Glutamatergic neuron (in vitro differentiated cells): Measurements from ENCODE around the gene CYB5RL. TPM values are rescaled to one million over a fixed set of nuclear protein-coding genes. Genes with fewer than 3 reads are reported as not detected.
A peak's percentile ranks its signal among the peaks of the same experiment; 100 is the strongest.
"Not testable (repeated sequence)": the region's sequence is repeated elsewhere in the genome, so short reads cannot be mapped to it uniquely, and the experiment has no call there.

Experiments used
- DNase-seq: peaks from one replicate; pipeline ENCODE4 v3.0.0; 2022
- H3K27ac Mint-ChIP-seq: one replicate; pipeline ENCODE4 v1.8.0; 2020; ENCODE audit warnings: mild to moderate bottlenecking, mixed read lengths, inconsistent platforms; ENCODE audit not compliant: unreplicated experiment
- H3K27me3 Mint-ChIP-seq: one replicate; pipeline ENCODE4 v1.8.0; 2020; ENCODE audit warnings: mild to moderate bottlenecking, moderate library complexity, mixed read lengths, inconsistent platforms; ENCODE audit not compliant: unreplicated experiment
- H3K36me3 Mint-ChIP-seq: one replicate; pipeline ENCODE4 v1.8.0; 2020; ENCODE audit warnings: mild to moderate bottlenecking, mixed read lengths, inconsistent platforms; ENCODE audit not compliant: unreplicated experiment
- H3K4me1 Mint-ChIP-seq: one replicate; pipeline ENCODE4 v1.8.0; 2020; ENCODE audit warnings: mild to moderate bottlenecking, low read depth, mixed read lengths, inconsistent platforms; ENCODE audit not compliant: unreplicated experiment
- H3K4me3 Mint-ChIP-seq: one replicate; pipeline ENCODE4 v1.8.0; 2020; ENCODE audit warnings: mild to moderate bottlenecking, mixed read lengths, inconsistent platforms; ENCODE audit not compliant: unreplicated experiment
- H3K9me3 Mint-ChIP-seq: one replicate; pipeline ENCODE4 v1.8.0; 2020; ENCODE audit warnings: mild to moderate bottlenecking, moderate library complexity, mixed read lengths, inconsistent platforms; ENCODE audit not compliant: unreplicated experiment
- CTCF ChIP-seq: fragments of 200-600 bp; sonication (generic); IDR thresholded peaks from one replicate; pipeline ENCODE4 v1.5.0; 2021; ENCODE audit not compliant: partially characterized antibody, unreplicated experiment
- total RNA-seq: library from RNA; stranded (reverse); fragmentation: NEBNext Ultra II Directional; extraction: Animal tissue kit (Norgen Biotek cat#: 25700); gene quantifications from one replicate; pipeline ENCODE4 v1.2.1, GENCODE V29; 2021; ENCODE audit not compliant: unreplicated experiment

Gene CYB5RL
- total RNA-seq, 1 donor from 2014 or later: 6.8 TPM

- peak; percentile 36 for DNase-seq
These were observed 20.4 kb upstream of the CYB5RL start for GRCh38 chr1:54220004-54220811.

GRCh38 chr1:54219688-54220003 lies 19.8 kb upstream of the CYB5RL start:
- no peak for DNase-seq
- H3K27ac Mint-ChIP-seq: peak overlapping the region; percentile 82

More at GRCh38 chr1:54220004-54220811, 20.4 kb upstream of the CYB5RL start:
- Mint-ChIP-seq H3K27me3 (peaks cover 43% of the 10 kb centered on the region), H3K9me3 (peaks cover 37% of the 10 kb centered on the region), H3K4me3 (peak overlapping the region; percentile 49), H3K27ac (peak overlapping the region; percentile 82), H3K36me3 (peaks cover 8% of the 10 kb centered on the region), H3K4me1 (peaks cover 39% of the 10 kb centered on the region)
- TF ChIP-seq CTCF: no peak

GRCh38 chr1:54218883-54219687 lies 19.3 kb upstream of the CYB5RL start:
- Mint-ChIP-seq H3K27ac (peak overlapping the region; percentile 13), H3K4me1 (peaks cover 30% of the 10 kb centered on the region), H3K36me3 (peaks cover 8% of the 10 kb centered on the region), H3K27me3 (peaks cover 33% of the 10 kb centered on the region), H3K4me3 (no peak overlapping the region), H3K9me3 (peaks cover 33% of the 10 kb centered on the region)
- TF ChIP-seq CTCF: no peak
- DNase-seq: no peak

More at GRCh38 chr1:54219688-54220003, 19.8 kb upstream of the CYB5RL start:
- peaks cover 8% of the 10 kb centered on the region for H3K36me3 Mint-ChIP-seq
- peaks cover 37% of the 10 kb centered on the region for H3K9me3 Mint-ChIP-seq
- TF ChIP-seq CTCF: no peak
- peak overlapping the region; percentile 49 for H3K4me3 Mint-ChIP-seq
- H3K4me1 Mint-ChIP-seq: peaks cover 34% of the 10 kb centered on the region
- peaks cover 37% of the 10 kb centered on the region for H3K27me3 Mint-ChIP-seq

GRCh38 chr1:54215523-54215922 lies 15.7 kb upstream of the CYB5RL start:
- Mint-ChIP-seq H3K36me3 (peaks cover 8% of the 10 kb centered on the region), H3K27me3 (peaks cover 18% of the 10 kb centered on the region), H3K4me1 (peaks cover 13% of the 10 kb centered on the region), H3K27ac (no peak overlapping the region), H3K9me3 (peaks cover 16% of the 10 kb centered on the region), H3K4me3 (no peak overlapping the region)
- DNase-seq: no peak
- TF ChIP-seq CTCF: no peak

- H3K36me3 Mint-ChIP-seq: peaks cover 11% of the 10 kb centered on the region
- no peak overlapping the region for H3K27ac Mint-ChIP-seq
- H3K27me3 Mint-ChIP-seq: peaks cover 5% of the 10 kb centered on the region
- H3K4me1 Mint-ChIP-seq: no peaks in the 10 kb centered on the region
- H3K9me3 Mint-ChIP-seq: peaks cover 8% of the 10 kb centered on the region
- DNase-seq: no peak
- H3K4me3 Mint-ChIP-seq: no peak overlapping the region
- no peak for TF ChIP-seq CTCF
These were observed 13.0 kb upstream of the CYB5RL start for GRCh38 chr1:54212872-54213271.

- not testable (repeated sequence) for DNase-seq, H3K36me3 Mint-ChIP-seq, H3K27ac Mint-ChIP-seq, H3K27me3 Mint-ChIP-seq, H3K9me3 Mint-ChIP-seq, H3K4me3 Mint-ChIP-seq, H3K4me1 Mint-ChIP-seq
These were observed 8.1 kb upstream of the CYB5RL start for GRCh38 chr1:54207896-54208295.
